ENCODE results near the gene IGF1R.

IGF1R gene

GRCh38 chr15:99009741-99010330 is 361.5 kb downstream of the IGF1R start:
- no peak for DNase-seq

GRCh38 chr15:99010768-99011167 is 362.4 kb downstream of the IGF1R start:
- no peak for DNase-seq

Measured in effector CD4-positive, alpha-beta T cell (primary cell).